Renal cortical epithelial cell (primary cell): ENCODE results near the gene NUMBL. TPM values are rescaled to one million over a fixed set of nuclear protein-coding genes. Genes with fewer than 3 reads are reported as not detected.
A peak's percentile ranks its signal among the peaks of the same experiment; 100 is the strongest.

Source experiments
- DNase-seq: peaks from one replicate; pipeline ENCODE4 v3.0.0-alpha.2; 2011; ENCODE audit warnings: low read depth
- total RNA-seq: library from RNA; depleted of rRNA; stranded (reverse); fragments of >200 nt; gene quantifications from 2 replicates; pipeline ENCODE4 v1.2.3, GENCODE V29; 2014

The NUMBL gene
- total RNA-seq, 1 donor from 2014 or later: 31.0 TPM

DNA sequence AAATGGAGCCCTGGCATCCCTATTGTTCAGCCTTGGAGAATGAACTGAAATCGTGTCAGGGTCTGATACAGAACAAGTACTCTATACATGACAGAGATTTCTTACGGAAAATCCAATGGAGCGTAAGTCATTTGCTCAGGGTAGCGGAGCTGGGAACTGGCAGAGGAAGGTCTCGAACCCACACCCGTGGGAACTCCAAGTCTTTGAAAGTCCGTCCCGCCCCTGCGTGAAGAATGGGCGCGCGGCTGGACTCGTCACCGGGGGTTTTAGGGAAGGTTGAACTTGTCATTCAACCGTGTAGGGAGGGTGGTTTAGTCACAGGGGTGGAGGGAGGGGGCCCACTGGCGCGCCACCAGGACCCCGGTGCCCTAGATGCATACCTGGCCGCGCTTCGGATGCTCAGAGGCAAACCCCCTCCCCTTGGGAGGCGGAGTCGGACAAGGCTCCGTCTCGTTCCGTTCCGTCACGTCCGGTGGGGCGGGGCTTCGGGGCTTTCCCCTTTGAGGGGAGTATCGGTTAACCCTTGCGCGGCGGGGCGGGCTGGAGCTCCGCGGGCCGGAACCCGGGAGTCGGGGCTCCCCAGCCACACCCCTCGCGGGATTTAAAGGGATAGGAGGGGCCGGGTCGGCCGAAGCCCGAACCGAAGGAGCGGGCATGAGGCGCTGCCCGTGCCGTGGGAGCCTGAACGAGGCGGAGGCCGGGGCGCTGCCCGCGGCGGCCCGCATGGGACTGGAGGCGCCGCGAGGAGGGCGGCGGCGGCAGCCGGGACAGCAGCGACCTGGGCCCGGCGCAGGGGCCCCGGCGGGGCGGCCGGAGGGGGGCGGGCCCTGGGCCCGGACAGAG, 26.3 kb upstream of the NUMBL start, which contains the start of the genes COQ8B and ITPKC:
Gene COQ8B (minus strand): TSS at position 405 of the 843 bp plus-strand sequence. CDS start 2,254 bp downstream, outside the sequence.
Gene ITPKC (plus strand): TSS at position 631 of the 843 bp plus-strand sequence. CDS start 24 bp downstream, at position 655.
- DNase-seq: peak; percentile 94

DNA sequence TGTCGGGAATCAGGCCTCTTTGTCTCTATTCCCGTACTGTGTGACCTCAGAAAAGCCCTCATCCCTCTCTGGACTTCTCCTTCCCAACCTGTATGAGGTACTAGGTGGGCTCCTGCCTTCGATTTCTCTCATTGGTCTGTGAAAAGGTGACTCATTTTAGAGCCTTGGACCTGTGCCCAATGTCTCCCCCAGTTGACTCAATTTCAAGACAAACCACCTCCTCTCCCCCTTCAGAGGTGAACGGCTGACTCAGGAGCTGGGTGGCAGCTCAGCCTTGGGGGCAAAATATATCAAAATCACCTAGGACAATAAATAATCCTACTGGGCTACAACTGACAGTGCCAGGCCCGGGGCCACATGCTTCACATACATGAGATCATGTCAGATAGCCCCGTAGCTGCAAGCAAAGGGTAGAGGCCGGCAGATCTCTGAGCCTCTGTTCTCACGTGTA, 25.6 kb upstream of the NUMBL start:
- peak; percentile 97 for DNase-seq

DNA sequence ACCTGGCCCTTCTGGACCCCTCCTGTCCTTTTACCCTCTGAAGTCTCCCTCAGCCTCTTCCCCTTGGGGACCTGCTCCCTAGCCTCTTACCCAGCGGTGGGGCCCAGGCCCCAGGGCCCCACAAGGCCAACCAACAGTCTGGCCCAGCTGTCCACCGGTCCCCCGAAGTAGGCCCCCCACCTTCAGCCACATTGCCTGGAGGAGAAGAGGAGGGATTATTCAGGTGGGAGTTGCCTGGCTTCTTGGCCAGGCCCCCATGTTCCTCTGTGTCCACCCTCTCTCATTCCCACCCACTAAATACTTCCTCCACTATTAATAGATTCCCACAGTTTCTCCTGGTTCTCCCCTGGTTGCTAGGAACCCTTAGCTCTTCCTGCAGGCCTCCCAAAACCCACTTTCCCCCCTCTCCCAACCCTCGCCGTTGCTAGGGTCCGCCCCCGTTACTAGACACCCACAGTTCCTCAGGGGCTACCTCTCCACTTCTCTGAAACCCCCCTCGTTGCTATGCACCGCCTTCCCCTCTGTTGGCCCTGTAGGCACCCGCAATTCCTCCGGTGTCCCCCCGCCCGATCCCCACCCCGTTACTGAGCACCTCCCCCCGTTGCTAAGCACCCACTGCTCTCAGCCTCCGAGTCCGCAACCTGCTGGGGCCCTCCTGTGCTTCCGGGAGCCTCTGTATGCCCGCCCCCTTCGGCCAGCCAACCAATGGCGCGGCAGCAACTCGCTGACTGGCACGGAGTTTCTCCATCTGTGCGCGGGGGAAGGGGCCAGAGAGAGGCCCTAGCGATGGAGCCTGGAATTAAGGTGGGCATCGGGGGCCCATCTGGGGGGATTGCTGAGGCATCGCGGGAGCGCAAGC, 24.2 kb upstream of the NUMBL start:
- peak; percentile 85 for DNase-seq

GRCh38 chr19:40713939-40714338, 23.5 kb upstream of the NUMBL start:
- no peak for DNase-seq

GRCh38 chr19:40709817-40710216, 19.4 kb upstream of the NUMBL start:
- no peak for DNase-seq

- no peak for DNase-seq
Measured at GRCh38 chr19:40707615-40708014, 17.2 kb upstream of the NUMBL start.

GRCh38 chr19:40705950-40706619, 15.6 kb upstream of the NUMBL start:
- DNase-seq: no peak

- no peak for DNase-seq
Measured at GRCh38 chr19:40705362-40705651, 14.9 kb upstream of the NUMBL start.

- no peak for DNase-seq
Measured at GRCh38 chr19:40704491-40705361, 14.3 kb upstream of the NUMBL start.

DNA sequence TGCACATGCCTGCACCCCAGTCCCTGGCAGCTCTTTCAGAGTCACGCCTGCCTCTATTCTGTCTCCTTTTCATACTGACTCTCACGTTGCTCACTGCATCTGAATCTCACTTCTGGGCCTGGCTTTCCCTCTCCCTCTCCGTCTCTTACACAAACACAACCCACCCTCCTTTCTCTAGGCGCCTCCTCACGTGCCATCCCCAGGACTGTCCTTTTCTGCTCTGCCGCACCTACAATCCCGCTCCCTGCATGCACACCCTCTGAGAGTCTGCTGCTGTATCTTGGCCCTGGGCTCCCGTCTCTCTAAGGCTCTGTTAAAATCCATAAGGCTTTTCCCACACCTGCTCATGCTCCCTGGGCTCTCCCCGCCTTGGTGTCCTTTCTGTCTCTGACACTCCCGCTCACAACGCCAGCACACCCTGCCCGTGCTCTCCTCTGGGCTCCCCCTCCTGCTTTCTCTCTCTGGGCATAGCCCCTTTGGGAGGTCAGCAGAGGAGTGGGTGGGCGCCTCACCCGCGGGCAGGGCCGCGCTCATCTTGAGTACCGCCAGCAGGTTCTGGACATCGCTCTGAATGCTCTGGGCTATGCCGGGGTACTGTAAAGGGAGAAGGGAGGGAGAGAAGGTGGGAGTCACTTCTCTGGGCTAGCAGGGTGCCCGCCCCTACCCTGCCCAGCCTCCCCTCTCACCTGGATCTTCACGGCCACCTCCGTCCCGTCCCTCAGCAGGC, 12.7 kb upstream of the NUMBL start:
- no peak for DNase-seq

GRCh38 chr19:40702337-40703012, 12.0 kb upstream of the NUMBL start:
- DNase-seq: no peak

GRCh38 chr19:40701758-40702157, 11.3 kb upstream of the NUMBL start:
- no peak for DNase-seq

- DNase-seq: no peak
Measured at GRCh38 chr19:40700083-40700482, 9.6 kb upstream of the NUMBL start.

- DNase-seq: no peak
Measured at GRCh38 chr19:40697007-40697406, 6.6 kb upstream of the NUMBL start.

GRCh38 chr19:40695881-40696280, 5.4 kb upstream of the NUMBL start:
- DNase-seq: no peak

- no peak for DNase-seq
Measured at GRCh38 chr19:40693896-40694295, 3.4 kb upstream of the NUMBL start.

DNA sequence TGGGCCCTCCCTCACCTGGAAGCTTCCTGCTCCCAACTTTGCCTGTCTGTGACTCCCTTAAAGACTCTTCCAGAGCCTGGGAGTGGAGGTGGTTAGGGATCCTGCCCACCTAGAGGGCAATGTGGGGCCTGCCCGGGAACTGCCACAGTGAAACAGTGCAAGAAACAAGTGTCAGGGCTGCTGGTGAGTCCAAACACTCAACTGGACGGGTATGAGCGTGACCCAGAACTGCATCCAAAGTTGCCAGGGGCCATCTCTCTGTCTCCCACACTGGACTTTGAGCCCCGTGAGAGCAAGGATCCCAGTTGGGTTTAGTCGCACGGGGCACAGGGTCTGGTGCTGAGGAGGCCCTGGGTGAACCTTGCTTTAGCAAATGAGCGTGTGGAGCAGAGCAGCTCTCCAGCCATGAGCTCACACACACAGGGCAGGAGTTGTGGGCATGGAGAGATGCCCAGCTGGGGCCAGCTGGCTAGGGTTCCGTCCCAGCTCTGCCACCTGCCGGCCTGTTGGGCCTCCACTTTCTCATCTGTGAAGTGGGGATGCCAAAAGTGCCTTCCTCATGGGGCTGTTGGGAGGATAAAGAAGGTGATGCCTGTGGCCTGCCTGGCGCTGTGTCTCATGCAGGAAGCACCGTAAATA, 2.8 kb upstream of the NUMBL start:
- no peak for DNase-seq

GRCh38 chr19:40692212-40692551, 1.7 kb upstream of the NUMBL start:
- DNase-seq: no peak

- DNase-seq: no peak
Measured at GRCh38 chr19:40691421-40692211, 1.2 kb upstream of the NUMBL start.
